Liver (tissue), 3 donors: ENCODE data around the gene NOTCH2NLA.
"Not testable (repeated sequence)": the region's sequence is repeated elsewhere in the genome, so short reads cannot be mapped to it uniquely, and the experiment has no call there.

Source experiments
- GABPA ChIP-seq, 2 donors: IDR thresholded peaks in 1 of 2; conservative IDR thresholded peaks in 1 of 2; 2 replicates each; pipeline ENCODE4 v1.6.1; 2016; ENCODE audit warnings: antibody characterized with exemption in 2 of 2, mild to moderate bottlenecking in 1 of 2, moderate library complexity in 1 of 2
- JUND ChIP-seq, 2 donors: IDR thresholded peaks; 2 replicates each; pipeline ENCODE4 v1.6.1; 2016; ENCODE audit warnings: antibody characterized with exemption in 2 of 2
- YY1 ChIP-seq: IDR thresholded peaks from 2 replicates; pipeline ENCODE4 v1.6.1; 2016; ENCODE audit warnings: antibody characterized with exemption, mild to moderate bottlenecking
- TF ChIP-seq, protein P1 (sequence below): fragments of 150-350 bp; IDR thresholded peaks from 2 replicates; pipeline ENCODE4 v1.5.1; 2017; ENCODE audit warnings: improper control_type of control experiment, low read depth, low read length; ENCODE audit not compliant: missing input control
- donor health status: healthy.
- donor health status: healthy.

DNA sequence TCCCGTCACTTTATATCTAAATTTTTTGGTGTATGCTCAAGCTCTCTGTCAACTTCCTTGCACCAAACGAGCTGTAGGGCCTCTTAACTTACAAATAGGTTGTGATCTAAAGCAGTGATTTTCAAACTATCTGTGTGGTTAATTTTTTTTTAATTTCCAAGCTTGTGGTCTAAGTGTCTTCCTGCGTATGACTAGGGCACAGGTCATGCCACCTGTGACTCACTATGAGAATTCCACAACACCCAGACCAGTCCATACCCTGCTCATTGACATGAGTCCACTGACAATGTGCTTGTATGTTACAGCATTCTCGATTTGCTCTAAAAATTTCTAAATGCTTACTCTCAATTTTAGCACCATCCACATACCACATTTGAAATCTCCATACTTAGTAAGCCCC lies 19.8 kb upstream of the NOTCH2NLA start:
- TF ChIP-seq, protein P1, sequence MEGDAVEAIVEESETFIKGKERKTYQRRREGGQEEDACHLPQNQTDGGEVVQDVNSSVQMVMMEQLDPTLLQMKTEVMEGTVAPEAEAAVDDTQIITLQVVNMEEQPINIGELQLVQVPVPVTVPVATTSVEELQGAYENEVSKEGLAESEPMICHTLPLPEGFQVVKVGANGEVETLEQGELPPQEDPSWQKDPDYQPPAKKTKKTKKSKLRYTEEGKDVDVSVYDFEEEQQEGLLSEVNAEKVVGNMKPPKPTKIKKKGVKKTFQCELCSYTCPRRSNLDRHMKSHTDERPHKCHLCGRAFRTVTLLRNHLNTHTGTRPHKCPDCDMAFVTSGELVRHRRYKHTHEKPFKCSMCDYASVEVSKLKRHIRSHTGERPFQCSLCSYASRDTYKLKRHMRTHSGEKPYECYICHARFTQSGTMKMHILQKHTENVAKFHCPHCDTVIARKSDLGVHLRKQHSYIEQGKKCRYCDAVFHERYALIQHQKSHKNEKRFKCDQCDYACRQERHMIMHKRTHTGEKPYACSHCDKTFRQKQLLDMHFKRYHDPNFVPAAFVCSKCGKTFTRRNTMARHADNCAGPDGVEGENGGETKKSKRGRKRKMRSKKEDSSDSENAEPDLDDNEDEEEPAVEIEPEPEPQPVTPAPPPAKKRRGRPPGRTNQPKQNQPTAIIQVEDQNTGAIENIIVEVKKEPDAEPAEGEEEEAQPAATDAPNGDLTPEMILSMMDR: not testable (repeated sequence)
- not testable (repeated sequence) for TF ChIP-seq GABPA (IDR thresholded peaks at IDR 0.05 in 1 of 2, conservative IDR thresholded peaks at IDR 0.05 in 1 of 2); JUND (IDR thresholded peaks at IDR 0.05); YY1
